ENCODE measurements around the gene GUCY1A2. TPM values are rescaled to one million over a fixed set of nuclear protein-coding genes. Genes with fewer than 3 reads are reported as not detected.

GUCY1A2 gene
- total and polyA plus RNA-seq, 12 donors: 0.68 to 18.5 (median 8.1) TPM

DNA sequence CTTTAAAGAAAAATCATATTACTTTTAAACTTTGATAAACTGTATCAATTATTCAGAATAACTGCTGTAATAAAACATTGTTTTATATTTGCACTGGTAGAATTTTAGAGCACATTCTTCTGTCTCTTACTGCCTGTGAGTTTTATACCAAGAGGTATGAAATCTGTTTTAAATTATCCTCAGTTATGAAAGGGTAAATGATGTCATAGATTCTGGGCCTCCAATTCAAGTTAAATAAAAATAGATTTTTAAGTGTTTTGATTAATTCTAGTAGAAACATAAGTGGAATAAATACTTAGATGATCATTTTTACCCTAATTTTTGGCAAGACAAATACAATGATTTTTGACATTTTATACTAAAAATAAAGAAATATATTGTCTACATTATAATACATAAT, 93.0 kb downstream of the GUCY1A2 start:
- Histone ChIP-seq H3K4me3 (no peak overlapping the region), H3K36me3 (no peaks in the 10 kb centered on the region), H3K9me3 (peaks cover 0 to 9% (median 0%) of the 10 kb centered on the region in 11 donors), H3K4me1 (no peaks in the 10 kb centered on the region), H3K27ac (no peak overlapping the region), H3K27me3 (no peaks in the 10 kb centered on the region)
- no peak for DNase-seq
- TF ChIP-seq, protein P1, sequence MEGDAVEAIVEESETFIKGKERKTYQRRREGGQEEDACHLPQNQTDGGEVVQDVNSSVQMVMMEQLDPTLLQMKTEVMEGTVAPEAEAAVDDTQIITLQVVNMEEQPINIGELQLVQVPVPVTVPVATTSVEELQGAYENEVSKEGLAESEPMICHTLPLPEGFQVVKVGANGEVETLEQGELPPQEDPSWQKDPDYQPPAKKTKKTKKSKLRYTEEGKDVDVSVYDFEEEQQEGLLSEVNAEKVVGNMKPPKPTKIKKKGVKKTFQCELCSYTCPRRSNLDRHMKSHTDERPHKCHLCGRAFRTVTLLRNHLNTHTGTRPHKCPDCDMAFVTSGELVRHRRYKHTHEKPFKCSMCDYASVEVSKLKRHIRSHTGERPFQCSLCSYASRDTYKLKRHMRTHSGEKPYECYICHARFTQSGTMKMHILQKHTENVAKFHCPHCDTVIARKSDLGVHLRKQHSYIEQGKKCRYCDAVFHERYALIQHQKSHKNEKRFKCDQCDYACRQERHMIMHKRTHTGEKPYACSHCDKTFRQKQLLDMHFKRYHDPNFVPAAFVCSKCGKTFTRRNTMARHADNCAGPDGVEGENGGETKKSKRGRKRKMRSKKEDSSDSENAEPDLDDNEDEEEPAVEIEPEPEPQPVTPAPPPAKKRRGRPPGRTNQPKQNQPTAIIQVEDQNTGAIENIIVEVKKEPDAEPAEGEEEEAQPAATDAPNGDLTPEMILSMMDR (IDR thresholded peaks at IDR 0.05): no peak
- ATAC-seq: no peak
- intact Hi-C loops (cut with DNase I): no loop called here

DNA sequence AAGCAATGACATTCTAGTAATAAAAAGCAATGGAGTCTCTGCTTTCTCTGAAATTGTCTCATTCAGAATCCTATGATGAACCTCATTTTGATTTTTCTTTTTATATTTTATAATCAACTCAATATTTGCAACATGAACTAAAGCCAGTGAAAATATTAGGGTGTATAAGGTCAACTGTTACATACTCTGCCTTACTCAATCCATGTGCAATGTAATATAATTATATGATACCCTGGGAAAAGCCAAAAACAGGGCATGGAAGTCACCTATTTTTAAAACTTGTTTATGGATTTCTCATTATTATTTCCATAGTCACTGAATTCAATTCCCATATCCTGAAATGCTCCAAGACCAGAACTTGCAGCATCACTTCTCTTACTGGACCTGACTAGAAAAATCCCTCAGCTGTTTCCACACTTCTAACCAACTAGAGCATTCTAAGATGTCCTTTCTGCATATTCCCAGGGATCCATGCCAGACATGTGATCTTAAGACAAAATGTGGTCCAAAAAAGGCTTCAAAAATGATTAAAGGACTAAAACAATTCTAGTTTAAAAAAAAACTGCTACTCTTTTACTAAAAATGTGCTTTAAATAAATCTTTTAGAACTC, 97.3 kb downstream of the GUCY1A2 start:
- intact Hi-C loops (cut with DNase I): no loop called here
- TF ChIP-seq, protein P1 (IDR thresholded peaks at IDR 0.05): no peak
- no peaks in the 10 kb centered on the region for H3K4me1 ChIP-seq
- H3K4me3 ChIP-seq: no peak overlapping the region
- H3K9me3 ChIP-seq: peaks cover 0 to 6% (median 0%) of the 10 kb centered on the region in 11 donors
- DNase-seq: peak in 1 of 2 donors; percentile 18
- no peaks in the 10 kb centered on the region for H3K36me3 ChIP-seq
- peak overlapping the region in 1 of 10 donors; percentile 22 for H3K27ac ChIP-seq
- H3K27me3 ChIP-seq: no peaks in the 10 kb centered on the region
- peak in 6 of 8 donors; percentile 29 to 88 (median 68) for ATAC-seq

DNA sequence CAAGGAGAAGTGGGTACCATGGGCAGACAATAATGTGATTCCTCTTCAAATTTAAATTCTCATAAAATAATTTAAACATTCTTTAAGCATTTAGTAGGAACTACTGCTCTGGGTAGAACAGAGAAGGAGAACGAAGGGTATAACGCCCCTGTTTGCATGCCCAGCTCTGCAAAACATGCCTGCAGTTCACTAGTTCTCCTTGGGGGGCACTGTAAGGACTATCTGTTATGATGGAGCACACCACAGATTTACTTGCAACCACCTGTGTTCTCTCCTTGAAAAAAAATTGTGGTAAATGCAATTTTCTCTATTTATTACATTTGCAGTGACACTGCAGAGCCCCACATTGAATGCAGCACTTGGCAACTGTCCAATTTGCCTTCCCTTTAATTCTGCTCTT, 100.3 kb downstream of the GUCY1A2 start:
- intact Hi-C loops (cut with DNase I): no loop called here
- Histone ChIP-seq H3K27me3 (no peaks in the 10 kb centered on the region), H3K4me1 (no peaks in the 10 kb centered on the region), H3K36me3 (no peaks in the 10 kb centered on the region), H3K4me3 (no peak overlapping the region), H3K27ac (no peak overlapping the region), H3K9me3 (peaks cover 0 to 20% (median 0%) of the 10 kb centered on the region in 11 donors)
- WGBS, 2 donors: 88 to 95% methylated on average over 2 of the region's 2 CpGs
- TF ChIP-seq, protein P1 (IDR thresholded peaks at IDR 0.05): peak in 5 of 9 donors; percentile 9 to 31 (median 22)
- DNase-seq (no peak), ATAC-seq (no peak)

DNA sequence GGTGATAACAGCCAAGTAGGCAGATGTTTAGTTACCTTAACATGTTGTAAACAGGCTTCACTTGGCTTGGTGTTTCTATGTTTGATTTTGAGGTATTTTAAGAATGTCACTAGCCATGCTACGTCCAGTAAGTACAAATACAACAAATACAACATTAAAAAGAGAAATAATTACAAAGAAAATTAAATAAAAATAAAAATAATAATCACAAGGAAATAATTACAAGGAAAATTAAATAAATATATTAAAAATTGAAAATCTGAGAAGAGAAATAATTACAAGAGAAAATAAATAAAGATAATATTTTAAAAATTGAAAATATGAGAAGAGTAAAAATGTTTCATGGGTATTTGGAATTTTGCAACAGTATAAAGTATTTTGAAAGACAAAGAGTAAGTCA, 103.9 kb downstream of the GUCY1A2 start:
- no peaks in the 10 kb centered on the region for H3K36me3 ChIP-seq
- H3K4me1 ChIP-seq: no peaks in the 10 kb centered on the region
- H3K27ac ChIP-seq: no peak overlapping the region
- no peak overlapping the region for H3K4me3 ChIP-seq
- no peaks in the 10 kb centered on the region for H3K27me3 ChIP-seq
- intact Hi-C loops (cut with DNase I): no loop called here
- DNase-seq (no peak), ATAC-seq (no peak)
- WGBS, 2 donors: 67 to 77% methylated on average over 1 of the region's 1 CpG
- H3K9me3 ChIP-seq: peaks cover 0 to 20% (median 0%) of the 10 kb centered on the region in 11 donors
- TF ChIP-seq, protein P1 (IDR thresholded peaks at IDR 0.05): no peak
